ENCODE results near the gene ADAMTS3.

Gene ADAMTS3

DNA sequence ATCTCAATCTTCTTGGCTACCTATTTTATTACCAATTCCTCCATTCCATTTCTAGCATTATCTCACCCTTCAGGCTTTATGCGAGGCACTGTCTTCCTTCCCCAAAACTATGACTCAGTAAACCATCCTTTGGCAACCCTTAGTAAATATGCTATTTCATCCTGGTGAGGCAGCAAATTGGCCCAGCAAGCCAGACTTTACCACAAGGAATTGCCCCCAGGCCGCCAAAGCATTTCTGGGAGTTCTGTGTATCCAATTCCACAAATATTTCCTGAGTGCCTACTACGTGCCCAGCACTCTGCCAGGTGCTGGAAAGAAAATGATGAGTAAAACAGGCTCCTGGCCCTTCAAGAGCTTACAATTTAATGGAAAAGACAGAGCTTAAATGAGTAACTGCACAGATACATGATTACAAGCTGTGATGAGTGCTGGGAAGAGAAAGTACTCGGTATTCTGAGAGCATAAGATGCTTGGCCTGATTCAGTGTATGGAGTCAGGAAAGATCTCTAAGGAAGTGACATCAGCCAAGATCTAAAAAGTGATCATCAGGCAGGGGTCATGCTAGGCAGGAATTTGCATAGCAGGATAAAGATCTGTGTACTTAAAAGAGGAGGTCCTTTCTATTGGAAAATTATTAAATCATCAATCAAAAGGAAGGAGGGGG, 193.8 kb downstream of the ADAMTS3 start:
- H3K27ac Mint-ChIP-seq: no peak overlapping the region
- H3K4me3 Mint-ChIP-seq: no peak overlapping the region

GRCh38 chr4:72374159-72374558, 194.9 kb downstream of the ADAMTS3 start:
- no peak for ATAC-seq
- no peaks in the 10 kb centered on the region for H3K4me1 Mint-ChIP-seq
- no peaks in the 10 kb centered on the region for H3K9me3 Mint-ChIP-seq
- no peak overlapping the region for H3K4me3 Mint-ChIP-seq
- no peak for DNase-seq (ENCODE audit: low spot score in 2 of 2)
- H3K27ac Mint-ChIP-seq: no peak overlapping the region
- H3K36me3 Mint-ChIP-seq: no peaks in the 10 kb centered on the region

More for the DNA sequence above, 193.8 kb downstream of the ADAMTS3 start:
- Mint-ChIP-seq H3K9me3 (no peaks in the 10 kb centered on the region), H3K4me1 (no peaks in the 10 kb centered on the region), H3K36me3 (no peaks in the 10 kb centered on the region)
- DNase-seq (ENCODE audit: low spot score in 2 of 2) (no peak), ATAC-seq (no peak)

DNA sequence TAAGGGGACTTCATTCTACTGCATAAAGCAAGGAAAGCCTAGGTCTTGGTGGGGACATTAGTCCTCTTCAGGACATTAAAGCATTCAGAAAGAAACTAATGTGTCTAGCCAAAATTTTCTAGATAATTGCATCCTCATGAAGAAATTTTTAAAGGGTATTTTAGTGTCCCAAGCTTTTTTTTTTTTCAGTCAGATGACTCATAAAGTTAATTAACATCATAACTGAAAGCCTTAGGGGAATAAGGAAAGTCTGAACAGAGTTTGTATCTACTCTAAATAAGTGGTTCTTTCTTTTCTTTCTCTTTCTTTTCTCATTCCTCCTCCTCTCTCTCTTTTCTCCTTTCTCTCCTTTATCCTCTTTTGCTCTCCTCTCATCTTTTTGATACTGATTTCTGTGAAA, 202.4 kb downstream of the ADAMTS3 start:
- no peak overlapping the region for H3K27ac Mint-ChIP-seq

DNA sequence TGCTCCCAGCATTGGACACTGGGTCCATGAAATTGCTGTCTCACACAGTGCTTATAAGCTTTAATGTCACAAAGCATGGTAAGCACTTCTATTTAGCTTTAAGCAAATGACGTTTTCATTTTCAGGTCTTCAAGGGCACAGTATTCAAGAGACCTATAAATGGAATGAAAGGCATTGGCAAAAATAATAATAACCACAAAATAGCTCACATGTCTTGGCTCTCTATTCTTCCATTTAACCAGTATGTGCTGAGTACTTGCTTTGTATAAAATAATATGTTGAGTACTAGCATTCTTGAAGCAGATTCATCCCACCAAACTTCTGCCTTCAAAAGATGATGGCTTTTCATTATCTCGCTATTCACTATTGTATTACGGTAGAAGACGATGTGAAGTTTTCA, 203.0 kb downstream of the ADAMTS3 start:
- DNase-seq (ENCODE audit: low spot score in 2 of 2): no peak
- ATAC-seq: no peak

More for the DNA sequence above, 202.4 kb downstream of the ADAMTS3 start:
- H3K4me1 Mint-ChIP-seq: no peaks in the 10 kb centered on the region
- DNase-seq (ENCODE audit: low spot score in 2 of 2) (no peak), ATAC-seq (no peak)
- H3K9me3 Mint-ChIP-seq: no peaks in the 10 kb centered on the region
- no peaks in the 10 kb centered on the region for H3K36me3 Mint-ChIP-seq
- no peak overlapping the region for H3K4me3 Mint-ChIP-seq

DNA sequence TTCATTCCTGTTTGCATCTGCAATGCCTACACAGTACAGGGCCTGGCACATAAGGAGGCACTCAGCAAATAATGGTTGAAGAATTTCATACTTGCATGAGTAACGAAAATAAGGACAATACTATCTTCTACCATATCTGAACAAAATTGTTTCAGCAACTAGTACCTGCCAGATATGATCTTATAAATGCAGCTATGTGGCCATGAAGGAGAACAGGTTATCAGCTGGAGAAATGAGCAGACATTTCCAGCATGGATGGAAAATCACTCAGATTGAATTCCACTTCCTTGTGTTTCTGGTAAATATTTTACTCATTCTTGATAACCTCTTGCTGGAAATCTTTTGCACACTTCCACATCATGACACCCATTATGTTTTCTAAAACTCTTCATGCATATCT, 204.0 kb downstream of the ADAMTS3 start:
- no peak for DNase-seq (ENCODE audit: low spot score in 2 of 2)

More for the DNA sequence above, 203.0 kb downstream of the ADAMTS3 start:
- Mint-ChIP-seq H3K4me1 (no peaks in the 10 kb centered on the region), H3K36me3 (no peaks in the 10 kb centered on the region), H3K27ac (no peak overlapping the region), H3K4me3 (no peak overlapping the region), H3K9me3 (no peaks in the 10 kb centered on the region)

DNA sequence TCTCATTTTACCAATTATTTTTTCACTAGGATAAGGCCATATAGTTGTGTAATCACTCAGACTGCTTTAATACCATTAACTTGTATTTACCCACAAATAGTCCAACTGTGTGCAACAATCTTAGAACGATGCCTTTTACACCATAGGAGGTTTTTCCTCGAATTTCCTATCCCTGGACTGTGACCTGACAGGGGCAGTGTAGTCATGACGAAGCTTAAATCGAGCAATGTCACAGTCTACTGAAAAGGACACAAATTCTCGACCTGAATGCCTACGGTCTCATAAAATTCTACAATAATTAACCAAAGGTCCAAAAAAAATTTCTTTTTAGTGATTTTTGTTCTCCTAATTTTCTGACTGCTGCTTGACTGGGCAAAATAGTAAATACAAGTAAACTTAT, 208.9 kb downstream of the ADAMTS3 start:
- Mint-ChIP-seq H3K4me3 (no peak overlapping the region), H3K9me3 (no peaks in the 10 kb centered on the region), H3K27ac (no peak overlapping the region), H3K4me1 (no peaks in the 10 kb centered on the region), H3K36me3 (no peaks in the 10 kb centered on the region)
- DNase-seq (ENCODE audit: low spot score in 2 of 2) (no peak), ATAC-seq (no peak)

More for the DNA sequence above, 204.0 kb downstream of the ADAMTS3 start:
- H3K4me1 Mint-ChIP-seq: no peaks in the 10 kb centered on the region
- ATAC-seq: no peak
- no peaks in the 10 kb centered on the region for H3K9me3 Mint-ChIP-seq
- H3K4me3 Mint-ChIP-seq: no peak overlapping the region
- no peak overlapping the region for H3K27ac Mint-ChIP-seq
- no peaks in the 10 kb centered on the region for H3K36me3 Mint-ChIP-seq

DNA sequence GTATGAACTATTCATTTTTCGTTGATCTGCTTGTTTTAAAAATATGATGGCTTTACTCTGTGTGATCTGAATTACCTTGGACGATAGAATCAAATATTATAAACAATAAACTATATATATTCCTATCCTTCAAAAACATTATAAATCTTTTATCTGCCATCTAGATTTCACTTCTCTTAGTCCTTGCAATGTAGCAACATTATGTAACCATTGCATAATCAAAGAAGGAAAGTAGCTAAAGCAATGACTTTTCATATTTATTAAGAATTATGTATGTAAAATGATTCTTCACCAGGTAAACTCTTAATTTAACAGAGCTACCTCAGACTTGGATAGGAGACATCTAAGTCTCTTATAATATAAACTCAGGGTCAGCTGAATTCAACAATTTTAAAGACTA, 210.5 kb downstream of the ADAMTS3 start:
- peaks cover 2% of the 10 kb centered on the region for H3K9me3 Mint-ChIP-seq
- H3K27ac Mint-ChIP-seq: no peak overlapping the region
- DNase-seq (ENCODE audit: low spot score in 2 of 2) (no peak), ATAC-seq (no peak)
- H3K36me3 Mint-ChIP-seq: no peaks in the 10 kb centered on the region
- no peaks in the 10 kb centered on the region for H3K4me1 Mint-ChIP-seq
- no peak overlapping the region for H3K4me3 Mint-ChIP-seq

GRCh38 chr4:72357908-72358307, 211.1 kb downstream of the ADAMTS3 start:
- Mint-ChIP-seq H3K27ac (no peak overlapping the region), H3K9me3 (peaks cover 2% of the 10 kb centered on the region)
- ATAC-seq: no peak

DNA sequence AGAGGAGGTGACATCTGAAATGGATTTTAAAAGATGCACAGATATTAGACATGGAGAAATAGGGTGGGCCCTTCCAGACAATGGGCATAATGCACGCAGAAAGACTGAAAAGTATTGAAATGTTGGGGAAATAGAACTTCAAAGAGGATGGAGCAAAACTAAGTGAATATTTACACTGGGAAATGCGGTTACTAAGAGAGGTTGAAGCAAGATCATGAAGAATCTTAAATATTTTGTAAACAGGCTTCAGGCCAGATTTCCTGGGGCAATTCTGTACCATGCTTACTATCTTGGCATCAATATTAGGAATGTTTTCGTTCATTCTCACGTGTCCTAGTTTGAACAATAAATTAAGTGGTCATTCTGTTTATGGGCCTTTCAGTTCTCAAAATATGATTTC, 216.3 kb downstream of the ADAMTS3 start:
- H3K27ac Mint-ChIP-seq: no peak overlapping the region
- H3K4me1 Mint-ChIP-seq: no peaks in the 10 kb centered on the region
- ATAC-seq: no peak
- DNase-seq (ENCODE audit: low spot score in 2 of 2): no peak
- H3K4me3 Mint-ChIP-seq: no peak overlapping the region
- no peaks in the 10 kb centered on the region for H3K36me3 Mint-ChIP-seq
- H3K9me3 Mint-ChIP-seq: peaks cover 2% of the 10 kb centered on the region

More at GRCh38 chr4:72357908-72358307, 211.1 kb downstream of the ADAMTS3 start:
- no peak for DNase-seq (ENCODE audit: low spot score in 2 of 2)
- Mint-ChIP-seq H3K4me3 (no peak overlapping the region), H3K36me3 (no peaks in the 10 kb centered on the region), H3K4me1 (no peaks in the 10 kb centered on the region)

DNA sequence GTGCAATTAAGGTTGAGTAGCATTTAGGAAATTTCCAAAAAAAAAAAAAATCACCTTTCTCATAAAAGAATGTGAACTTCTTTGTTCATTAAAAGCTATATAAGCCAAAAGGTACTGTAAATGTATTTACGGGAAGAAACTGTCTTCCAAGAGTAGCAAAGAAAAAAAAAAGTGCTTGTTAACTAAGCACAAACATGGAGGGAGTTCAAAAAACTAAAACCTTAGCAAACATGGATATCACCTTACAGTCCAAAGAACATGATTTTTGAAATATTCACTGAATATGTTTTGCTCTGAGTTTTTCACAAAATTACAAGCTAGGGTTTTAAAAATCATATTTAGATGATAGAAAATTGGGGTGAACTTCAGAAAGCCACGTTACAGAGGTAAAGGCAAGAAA, 217.5 kb downstream of the ADAMTS3 start:
- DNase-seq (ENCODE audit: low spot score in 2 of 2) (no peak), ATAC-seq (no peak)
- Mint-ChIP-seq H3K9me3 (peaks cover 2% of the 10 kb centered on the region), H3K36me3 (no peaks in the 10 kb centered on the region), H3K4me3 (no peak overlapping the region), H3K27ac (no peak overlapping the region), H3K4me1 (no peaks in the 10 kb centered on the region)

GRCh38 chr4:72348701-72349100, 220.3 kb downstream of the ADAMTS3 start:
- ATAC-seq (no peak), DNase-seq (ENCODE audit: low spot score in 2 of 2) (no peak)
- Mint-ChIP-seq H3K36me3 (no peaks in the 10 kb centered on the region), H3K9me3 (no peaks in the 10 kb centered on the region), H3K27ac (no peak overlapping the region), H3K4me1 (no peaks in the 10 kb centered on the region), H3K4me3 (no peak overlapping the region)

DNA sequence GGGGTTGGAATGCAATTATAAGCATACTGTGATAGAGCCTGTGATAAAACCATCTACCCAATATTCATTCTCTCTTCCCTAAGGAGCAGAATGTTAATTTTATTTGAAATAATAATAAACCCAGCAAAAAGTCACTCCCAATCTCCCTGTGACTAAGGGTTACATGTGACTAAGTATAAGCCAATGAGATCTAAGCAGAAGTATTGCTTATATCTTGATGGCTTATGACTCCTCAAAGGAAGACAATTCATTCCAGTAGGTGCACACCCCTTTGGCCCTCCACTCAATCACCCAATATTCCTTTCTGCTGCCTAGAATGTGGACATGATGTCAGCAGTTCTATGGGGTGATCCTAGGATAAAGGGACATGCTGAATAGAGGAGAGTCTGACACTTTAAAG, 224.6 kb downstream of the ADAMTS3 start:
- no peaks in the 10 kb centered on the region for H3K9me3 Mint-ChIP-seq

DNA sequence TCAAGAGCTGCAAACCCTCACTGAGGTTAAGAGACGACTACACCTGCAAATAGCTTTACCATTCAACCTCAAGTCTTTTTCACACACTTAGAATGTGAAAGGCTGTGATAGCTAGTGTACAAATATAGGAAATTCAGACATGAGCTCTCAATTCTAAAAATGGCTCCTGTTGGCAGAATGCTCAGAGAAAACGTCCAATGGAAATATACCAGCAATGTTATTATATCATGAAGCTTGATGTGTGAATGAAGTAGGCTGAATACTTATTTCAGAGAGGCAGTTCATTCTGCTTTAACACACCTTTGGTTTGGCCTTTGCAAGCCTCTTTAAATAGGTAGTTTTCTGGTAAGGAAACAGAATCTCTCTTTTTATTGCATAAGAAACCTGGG, 227.6 kb downstream of the ADAMTS3 start:
- Mint-ChIP-seq H3K36me3 (no peaks in the 10 kb centered on the region), H3K27ac (no peak overlapping the region), H3K4me1 (no peaks in the 10 kb centered on the region), H3K4me3 (no peak overlapping the region), H3K9me3 (no peaks in the 10 kb centered on the region)
- ATAC-seq (no peak), DNase-seq (ENCODE audit: low spot score in 2 of 2) (no peak)

More for the DNA sequence above, 224.6 kb downstream of the ADAMTS3 start:
- H3K4me1 Mint-ChIP-seq: no peaks in the 10 kb centered on the region
- H3K27ac Mint-ChIP-seq: no peak overlapping the region
- no peak overlapping the region for H3K4me3 Mint-ChIP-seq
- no peak for DNase-seq (ENCODE audit: low spot score in 2 of 2)
- ATAC-seq: no peak
- H3K36me3 Mint-ChIP-seq: no peaks in the 10 kb centered on the region

DNA sequence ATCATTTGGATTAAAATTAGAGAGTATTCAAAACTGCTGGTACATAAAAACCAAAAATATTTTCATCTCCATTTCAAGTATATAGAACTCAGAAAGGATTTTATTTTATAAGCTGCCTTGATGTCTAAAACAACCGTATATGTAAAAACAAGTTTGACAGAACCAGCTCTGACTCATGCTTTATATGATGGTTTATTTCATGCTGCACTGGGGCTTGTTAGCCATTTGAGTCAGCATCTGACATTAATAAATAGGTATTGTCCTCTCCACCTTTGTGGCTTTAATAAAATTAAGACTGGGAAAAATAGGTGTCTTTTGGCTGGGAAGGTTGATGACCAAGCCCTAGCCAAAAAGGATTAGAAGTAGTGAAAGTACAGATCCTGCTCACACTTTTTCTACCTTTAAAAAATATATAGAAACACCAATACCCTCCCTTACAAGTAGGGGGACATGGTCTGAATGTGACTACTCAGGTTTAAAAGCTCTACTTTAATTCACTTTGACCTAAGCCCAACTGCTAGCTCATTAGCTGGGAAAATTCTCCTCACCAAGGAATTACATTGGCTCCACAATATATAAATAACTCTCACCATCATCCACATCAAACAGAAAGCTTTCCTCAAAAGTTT, 228.1 kb downstream of the ADAMTS3 start:
- Mint-ChIP-seq H3K27ac (no peak overlapping the region), H3K9me3 (no peaks in the 10 kb centered on the region), H3K36me3 (no peaks in the 10 kb centered on the region), H3K4me3 (no peak overlapping the region), H3K4me1 (no peaks in the 10 kb centered on the region)
- no peak for ATAC-seq
- DNase-seq (ENCODE audit: low spot score in 2 of 2): no peak

GRCh38 chr4:72338060-72338459, 231.0 kb downstream of the ADAMTS3 start:
- no peaks in the 10 kb centered on the region for H3K36me3 Mint-ChIP-seq
- no peak overlapping the region for H3K27ac Mint-ChIP-seq
- no peaks in the 10 kb centered on the region for H3K9me3 Mint-ChIP-seq

DNA sequence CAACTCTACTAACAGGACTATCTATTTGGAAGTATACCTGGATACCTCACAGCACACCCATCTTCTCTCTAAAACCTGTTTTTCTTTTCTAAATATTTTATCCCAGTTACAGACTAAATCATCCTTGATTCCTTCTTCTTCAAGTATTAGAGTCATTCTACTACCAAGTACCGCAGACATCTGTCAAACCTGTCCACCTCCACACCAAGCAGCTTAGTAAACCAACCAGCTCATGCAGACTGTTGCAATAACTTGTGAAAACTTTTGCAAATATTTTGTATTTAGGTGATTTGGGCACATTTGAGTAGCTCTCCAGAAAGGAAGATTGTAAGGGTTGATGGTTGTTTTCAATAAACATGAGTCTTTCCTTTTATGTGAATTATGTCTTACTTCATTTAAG, 238.6 kb downstream of the ADAMTS3 start:
- Mint-ChIP-seq H3K4me3 (no peak overlapping the region), H3K27ac (no peak overlapping the region), H3K9me3 (no peaks in the 10 kb centered on the region), H3K36me3 (no peaks in the 10 kb centered on the region), H3K4me1 (no peaks in the 10 kb centered on the region)
- ATAC-seq (no peak), DNase-seq (ENCODE audit: low spot score in 2 of 2) (no peak)

More at GRCh38 chr4:72338060-72338459, 231.0 kb downstream of the ADAMTS3 start:
- Mint-ChIP-seq H3K4me1 (no peaks in the 10 kb centered on the region), H3K4me3 (no peak overlapping the region)
- ATAC-seq (no peak), DNase-seq (ENCODE audit: low spot score in 2 of 2) (no peak)
